Activated CD4-positive, alpha-beta T cell treated with anti-CD3 and anti-CD28 coated beads, Interleukin-2, Interleukin-4, amounts not matched to agents 100 ng/mL and 50 ng/mL, durations not matched to agents 16 hours and 8 hours (primary cell): ENCODE measurements around the gene LTBP2.

Experiments
- DNase-seq: peaks from one replicate; pipeline ENCODE4 v3.0.0-alpha.2; 2020; ENCODE audit warnings: low spot score

LTBP2 gene

DNA sequence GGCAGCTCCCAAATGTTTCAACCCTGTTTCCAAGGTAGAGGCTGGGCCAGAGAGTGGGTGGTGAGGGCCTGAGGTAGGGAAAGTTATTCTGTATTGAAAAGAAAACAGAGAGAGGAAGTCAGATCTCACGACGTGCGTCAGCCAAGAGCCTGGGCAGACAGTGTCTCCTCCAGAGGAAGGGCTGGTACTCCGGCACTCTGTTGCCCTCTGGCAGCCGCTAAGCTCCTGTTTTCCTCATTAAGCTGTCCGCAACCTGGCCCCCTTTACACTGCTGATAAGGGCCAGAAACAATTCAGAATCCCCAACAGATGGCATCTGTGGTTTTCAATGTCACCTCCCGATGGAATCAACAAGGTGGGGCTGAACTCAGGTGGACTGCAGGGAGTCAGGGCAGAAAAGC, 26.0 kb upstream of the LTBP2 start:
- DNase-seq, result no peak

DNA sequence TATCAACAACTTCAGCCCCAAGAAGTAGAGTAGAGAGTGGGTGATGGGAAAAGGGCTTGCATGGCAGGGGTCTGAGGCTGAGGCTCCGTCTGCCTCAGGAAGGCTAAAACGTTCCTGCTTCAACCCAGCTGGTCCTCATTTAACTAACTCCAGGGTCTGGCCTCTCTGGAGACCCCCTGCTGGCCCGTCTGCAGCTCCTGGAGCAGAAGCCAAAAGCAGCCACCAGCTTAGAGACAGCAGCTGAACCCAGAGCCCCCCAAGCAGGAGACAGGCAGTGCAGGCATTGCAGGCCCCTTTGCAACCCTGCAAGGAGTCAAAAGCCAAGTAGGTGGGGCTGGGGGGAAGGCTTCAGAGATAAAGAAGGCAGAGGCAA, 25.1 kb upstream of the LTBP2 start:
- DNase-seq, result no peak

GRCh38 chr14:74636424-74637177, 24.6 kb upstream of the LTBP2 start:
- no peak for DNase-seq

GRCh38 chr14:74635847-74636246, 23.8 kb upstream of the LTBP2 start:
- DNase-seq, result no peak

- no peak for DNase-seq
Observed at GRCh38 chr14:74634964-74635363, 22.9 kb upstream of the LTBP2 start.

DNA sequence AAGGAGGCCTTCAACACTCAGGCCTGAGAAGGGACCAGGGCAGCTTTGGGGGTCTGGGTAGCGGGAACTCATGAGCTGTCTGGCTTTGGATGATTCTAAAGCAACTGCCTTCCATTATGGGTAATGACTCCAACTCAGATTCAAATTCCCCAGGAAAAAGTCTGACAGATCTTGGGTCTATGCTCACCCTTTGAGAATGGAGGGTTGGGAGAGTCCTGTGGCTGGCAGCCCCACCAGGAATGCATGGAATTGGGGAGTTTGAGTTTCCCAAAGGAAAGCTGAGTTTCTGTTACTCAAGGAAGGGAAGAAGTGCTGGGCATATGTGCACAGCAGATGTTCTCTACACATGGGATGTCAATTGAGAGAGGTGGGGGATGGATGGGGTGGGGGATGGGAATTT, 22.4 kb upstream of the LTBP2 start:
- DNase-seq, result no peak

- DNase-seq, result no peak
Observed at GRCh38 chr14:74630881-74631690, 19.0 kb upstream of the LTBP2 start.

DNA sequence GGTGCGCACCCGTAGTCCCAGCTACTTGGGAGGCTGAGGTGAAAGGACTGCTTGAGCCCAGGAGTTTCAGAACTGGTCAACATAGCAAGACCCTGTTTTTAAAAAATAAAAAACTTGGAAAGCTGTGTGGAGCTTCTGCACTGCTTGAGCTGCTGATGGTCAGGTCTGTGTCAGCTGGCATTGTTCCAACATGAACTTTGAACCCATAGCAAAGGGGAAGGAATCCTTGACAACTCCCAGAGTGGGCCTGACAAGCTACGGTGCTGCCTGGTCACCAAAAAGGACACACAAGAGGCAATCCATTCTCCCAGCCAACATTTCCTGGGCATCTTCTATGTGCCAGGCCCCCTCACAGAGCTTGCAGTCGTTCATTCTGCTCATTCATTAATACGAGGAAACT, 16.4 kb upstream of the LTBP2 start:
- DNase-seq, result no peak

DNA sequence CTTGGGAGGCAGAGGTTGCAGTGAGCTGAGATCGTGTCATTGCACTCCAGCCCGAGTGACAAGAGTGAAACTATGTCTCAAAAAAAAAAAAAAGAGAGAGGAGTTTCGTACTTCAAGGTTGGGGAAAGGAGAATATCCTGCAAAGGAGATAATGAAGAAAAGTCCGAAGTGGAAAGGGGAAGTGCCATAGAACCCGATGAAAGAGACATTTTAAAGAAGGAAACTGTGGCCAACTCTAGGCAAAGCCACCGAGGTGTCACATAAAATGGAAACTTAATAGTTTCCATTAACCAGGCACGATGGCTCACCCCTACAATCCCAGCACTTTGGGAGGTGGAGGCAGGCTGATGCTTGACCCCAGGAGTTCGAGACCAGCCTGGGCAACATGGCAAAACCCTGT, 15.0 kb upstream of the LTBP2 start:
- DNase-seq, result no peak

- DNase-seq, result no peak
Observed at GRCh38 chr14:74622257-74622656, 10.2 kb upstream of the LTBP2 start.

- DNase-seq, result no peak
Observed at GRCh38 chr14:74621556-74621955, 9.5 kb upstream of the LTBP2 start.

- DNase-seq, result no peak
Observed at GRCh38 chr14:74620923-74621322, 8.9 kb upstream of the LTBP2 start.

DNA sequence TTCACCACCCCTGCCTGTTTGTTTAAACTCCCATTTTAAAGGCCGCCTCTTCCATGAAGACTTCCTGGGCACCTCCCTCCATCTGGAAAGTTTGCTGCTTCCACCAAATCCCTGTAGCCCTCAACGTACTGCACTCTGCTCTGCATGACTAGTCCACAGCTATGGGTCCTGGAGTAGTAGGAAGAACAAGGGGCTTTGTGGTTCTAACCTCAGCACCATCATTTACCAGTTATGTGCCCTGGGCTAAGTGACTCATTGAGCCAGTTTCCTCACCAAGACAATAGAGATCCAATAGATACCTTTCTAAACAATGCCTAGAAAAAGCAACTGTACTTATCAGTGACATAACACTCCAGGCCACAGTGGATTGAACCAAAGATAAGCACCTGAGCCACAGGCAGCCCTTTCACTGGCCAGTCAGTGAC, 8.5 kb upstream of the LTBP2 start:
- peak; percentile 63 for DNase-seq

- no peak for DNase-seq
Observed at GRCh38 chr14:74619672-74620131, 7.7 kb upstream of the LTBP2 start.

DNA sequence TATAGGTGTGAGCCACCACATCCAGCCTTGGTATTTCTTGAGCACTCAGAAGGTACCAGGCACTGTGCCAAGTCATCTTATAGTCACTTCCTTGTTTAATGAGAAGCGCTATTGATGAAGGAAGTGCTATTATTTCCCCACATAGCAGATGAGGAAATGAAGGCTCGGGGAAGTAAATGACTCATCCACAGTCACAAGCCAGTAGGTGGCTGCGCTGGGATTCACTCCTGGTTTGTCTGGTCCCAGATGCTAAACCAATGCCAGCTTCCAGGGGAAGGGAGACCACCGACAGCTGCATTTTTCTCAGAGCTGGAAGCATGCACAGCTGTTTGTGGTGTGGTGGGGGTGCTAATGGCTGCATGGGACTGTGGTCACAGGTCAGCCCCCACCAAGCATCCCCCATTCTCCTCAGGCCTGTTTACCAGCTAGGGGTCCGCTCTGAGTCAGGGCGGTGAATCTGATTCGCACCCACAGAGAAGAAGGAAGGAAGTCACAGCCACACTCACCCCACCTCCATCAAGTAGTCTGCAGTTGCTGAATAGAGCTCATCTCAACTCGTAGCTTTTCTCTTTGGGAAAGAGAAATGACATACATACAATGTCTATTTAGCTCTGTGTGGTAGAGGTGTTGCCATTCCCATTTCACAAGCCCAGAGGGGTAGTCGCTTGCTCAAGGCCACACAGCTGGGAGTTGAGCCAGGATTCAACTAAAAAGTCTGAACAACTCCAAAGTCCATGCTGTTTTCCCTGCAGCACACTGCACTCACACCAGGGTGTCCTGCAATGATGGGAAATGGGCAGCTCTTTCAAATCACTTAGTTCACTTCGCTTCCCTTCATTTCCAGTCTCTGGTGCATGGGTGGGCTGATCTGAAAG, 6.3 kb upstream of the LTBP2 start:
- peak; percentile 81 for DNase-seq

DNA sequence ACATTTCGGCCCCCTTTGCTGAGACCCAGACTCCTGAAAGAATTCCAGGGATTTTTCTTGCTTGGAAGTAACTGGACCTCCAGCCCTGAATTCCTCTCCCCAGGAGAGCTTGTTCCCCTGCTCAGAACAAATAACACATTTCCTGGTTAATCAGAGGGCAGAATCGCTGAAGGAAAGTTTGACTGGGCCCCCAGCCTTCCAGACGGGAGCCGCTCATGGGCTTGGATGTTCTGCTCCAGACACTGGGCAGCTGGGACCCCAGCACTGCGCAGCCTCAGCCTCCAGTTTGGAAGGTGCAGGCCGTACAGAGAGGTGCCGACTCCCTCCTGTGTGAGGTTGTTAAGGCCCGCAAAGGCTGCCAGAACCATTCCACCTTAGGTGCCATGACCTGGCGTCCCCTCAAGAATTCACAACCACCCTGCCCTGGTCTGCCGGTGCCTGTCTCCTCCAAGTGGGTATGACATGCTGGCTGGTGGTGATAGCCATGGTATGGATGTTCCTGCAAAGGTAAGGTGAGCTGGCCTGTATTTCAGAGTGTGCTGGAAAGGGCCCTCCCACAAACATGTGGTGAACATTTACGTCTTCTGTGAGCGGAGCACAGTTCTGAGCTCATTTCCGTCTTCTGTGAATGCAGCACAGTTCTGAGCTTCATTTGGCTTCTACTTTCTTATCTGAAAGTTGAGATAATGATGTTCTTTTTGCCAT, 5.1 kb upstream of the LTBP2 start:
- DNase-seq, result no peak

DNA sequence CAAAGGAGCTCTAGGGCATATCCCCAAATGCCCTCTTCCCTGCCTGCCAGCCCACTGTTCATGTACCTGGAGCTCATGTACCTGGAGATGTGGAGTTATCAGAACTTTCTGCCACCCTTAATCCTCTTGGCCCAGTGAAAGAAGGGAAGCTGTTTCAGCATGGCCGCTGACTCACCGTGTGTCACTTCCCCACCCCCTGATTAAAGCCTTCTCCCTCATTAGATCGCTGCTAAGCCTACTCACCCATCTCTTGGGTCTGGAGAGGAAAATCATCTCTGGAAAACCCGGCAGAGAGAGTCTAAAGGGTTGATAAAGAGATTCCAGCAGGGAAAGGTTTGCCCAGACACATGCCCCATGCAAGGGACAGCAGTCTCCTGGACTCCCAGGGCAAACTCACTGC, 4.5 kb upstream of the LTBP2 start:
- no peak for DNase-seq

DNA sequence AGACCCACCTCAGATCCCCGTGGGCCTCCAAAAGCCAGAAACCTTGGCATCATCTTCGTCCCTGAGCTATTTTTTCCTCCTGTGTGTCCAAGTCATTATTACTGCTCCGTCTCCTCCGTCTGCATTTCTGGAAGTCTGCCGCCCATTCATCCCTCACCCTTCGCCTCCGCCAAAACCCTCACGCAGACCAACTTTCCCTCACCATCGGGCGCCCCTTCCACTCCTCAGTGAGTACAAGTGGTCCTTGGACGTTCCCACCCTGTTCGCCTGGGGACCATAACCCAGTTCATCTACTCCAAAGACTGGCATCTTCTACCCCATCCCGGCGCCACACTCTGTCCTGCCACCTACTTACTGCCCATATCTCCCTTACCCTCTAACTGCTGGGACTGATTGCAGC, 3.7 kb upstream of the LTBP2 start:
- no peak for DNase-seq

DNA sequence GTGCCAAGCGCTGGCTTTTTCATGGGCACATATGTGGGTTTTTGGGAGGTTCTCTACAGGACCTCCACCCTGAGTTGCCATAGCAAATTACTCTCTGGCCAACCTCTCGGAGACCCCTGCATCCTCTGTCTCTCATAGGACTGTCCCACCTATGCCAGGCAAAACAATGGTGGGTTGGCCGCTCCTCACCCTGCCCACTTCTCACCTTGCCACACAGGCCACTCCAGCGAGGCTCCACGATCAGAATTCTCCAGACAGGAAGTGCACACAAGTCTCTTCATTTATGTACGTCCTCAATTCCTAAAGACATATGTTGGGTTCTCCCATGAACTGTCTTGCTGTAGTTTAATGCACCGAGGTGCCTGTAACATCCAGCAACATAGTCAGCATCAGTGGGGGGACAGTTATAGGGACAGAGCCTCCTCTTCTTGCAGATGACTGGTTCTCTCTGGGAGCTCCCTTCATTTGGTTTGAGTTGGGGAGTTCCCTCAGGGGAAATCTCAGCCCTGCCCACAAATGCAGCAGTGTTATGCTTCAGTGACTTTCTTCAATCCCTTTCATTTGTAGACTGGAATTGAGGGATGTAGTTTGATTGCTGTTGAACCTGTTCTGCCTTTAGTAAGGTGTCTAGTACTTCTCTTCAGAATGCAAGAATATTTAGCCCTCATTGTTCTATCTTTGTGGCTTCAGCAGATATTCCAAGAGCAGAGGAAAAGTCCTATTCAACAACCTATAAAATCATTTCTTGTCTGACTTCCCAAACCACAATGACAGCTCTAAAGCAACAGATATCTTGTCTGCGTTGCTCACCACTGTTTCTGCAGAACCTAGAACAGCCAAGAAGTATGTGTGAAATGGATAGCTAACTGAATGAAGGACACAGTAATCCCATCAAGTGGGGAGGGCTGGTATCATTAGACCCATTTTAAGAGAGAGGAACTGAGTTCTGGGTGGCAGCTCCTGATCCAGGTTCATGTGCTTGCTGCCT, 2.8 kb upstream of the LTBP2 start:
- no peak for DNase-seq

GRCh38 chr14:74613211-74613914, 1.3 kb upstream of the LTBP2 start:
- DNase-seq, result no peak
